HG03103 (cell line): Measurements from ENCODE around the gene OR4A5.
"Not testable (repeated sequence)": the region's sequence is repeated elsewhere in the genome, so short reads cannot be mapped to it uniquely, and the experiment has no call there.

Source experiments
- ATAC-seq: cut with Tn5 transposase; IDR thresholded peaks from one replicate; pipeline ENCODE4 v1.9.1; 2021; ENCODE audit warnings: low read depth; ENCODE audit not compliant: unreplicated experiment

OR4A5 gene

GRCh38 chr11:54706532-54706931 is at the start of gene OR4A5:
Gene OR4A5 (plus strand): TSS chr11:54706832. CDS start chr11:54706885, 53 bp downstream.
- not testable (repeated sequence) for ATAC-seq

GRCh38 chr11:54720094-54720493 is 13.5 kb downstream of the OR4A5 start:
- ATAC-seq = not testable (repeated sequence)
